Measurements from ENCODE around the gene PRKAG3.
A peak's percentile ranks its signal among the peaks of the same experiment; 100 is the strongest.
"Not testable (repeated sequence)": the region's sequence is repeated elsewhere in the genome, so short reads cannot be mapped to it uniquely, and the experiment has no call there.

The PRKAG3 gene

DNA sequence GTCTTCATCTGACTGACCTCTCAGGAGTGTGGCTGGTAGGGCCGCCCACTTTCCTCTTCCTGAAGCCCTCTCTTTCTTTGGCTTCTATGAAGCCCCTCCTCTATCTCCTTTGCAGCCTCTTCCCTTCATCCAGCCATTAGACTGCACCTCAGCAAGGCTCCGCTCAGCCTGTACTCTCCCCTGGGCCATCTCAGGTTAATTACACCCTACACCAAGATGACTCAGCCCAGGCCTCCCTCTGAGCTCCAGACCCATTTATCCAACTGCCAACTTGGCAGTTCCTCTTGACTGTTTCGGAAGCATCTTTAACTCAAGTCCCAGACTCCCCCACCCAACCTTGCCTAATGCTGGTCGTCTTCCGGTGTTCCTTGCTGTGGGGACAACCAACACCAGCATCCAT, 22.2 kb upstream of the PRKAG3 start:
- TF ChIP-seq, protein P1, sequence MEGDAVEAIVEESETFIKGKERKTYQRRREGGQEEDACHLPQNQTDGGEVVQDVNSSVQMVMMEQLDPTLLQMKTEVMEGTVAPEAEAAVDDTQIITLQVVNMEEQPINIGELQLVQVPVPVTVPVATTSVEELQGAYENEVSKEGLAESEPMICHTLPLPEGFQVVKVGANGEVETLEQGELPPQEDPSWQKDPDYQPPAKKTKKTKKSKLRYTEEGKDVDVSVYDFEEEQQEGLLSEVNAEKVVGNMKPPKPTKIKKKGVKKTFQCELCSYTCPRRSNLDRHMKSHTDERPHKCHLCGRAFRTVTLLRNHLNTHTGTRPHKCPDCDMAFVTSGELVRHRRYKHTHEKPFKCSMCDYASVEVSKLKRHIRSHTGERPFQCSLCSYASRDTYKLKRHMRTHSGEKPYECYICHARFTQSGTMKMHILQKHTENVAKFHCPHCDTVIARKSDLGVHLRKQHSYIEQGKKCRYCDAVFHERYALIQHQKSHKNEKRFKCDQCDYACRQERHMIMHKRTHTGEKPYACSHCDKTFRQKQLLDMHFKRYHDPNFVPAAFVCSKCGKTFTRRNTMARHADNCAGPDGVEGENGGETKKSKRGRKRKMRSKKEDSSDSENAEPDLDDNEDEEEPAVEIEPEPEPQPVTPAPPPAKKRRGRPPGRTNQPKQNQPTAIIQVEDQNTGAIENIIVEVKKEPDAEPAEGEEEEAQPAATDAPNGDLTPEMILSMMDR (IDR thresholded peaks at IDR 0.05; ENCODE audit: low read depth, low read length, missing control alignments), result no peak
- H3K4me3 ChIP-seq (ENCODE audit: low read depth, low read length), result no peak overlapping the region
- DNase-seq (ENCODE audit: low read depth), result no peak

DNA sequence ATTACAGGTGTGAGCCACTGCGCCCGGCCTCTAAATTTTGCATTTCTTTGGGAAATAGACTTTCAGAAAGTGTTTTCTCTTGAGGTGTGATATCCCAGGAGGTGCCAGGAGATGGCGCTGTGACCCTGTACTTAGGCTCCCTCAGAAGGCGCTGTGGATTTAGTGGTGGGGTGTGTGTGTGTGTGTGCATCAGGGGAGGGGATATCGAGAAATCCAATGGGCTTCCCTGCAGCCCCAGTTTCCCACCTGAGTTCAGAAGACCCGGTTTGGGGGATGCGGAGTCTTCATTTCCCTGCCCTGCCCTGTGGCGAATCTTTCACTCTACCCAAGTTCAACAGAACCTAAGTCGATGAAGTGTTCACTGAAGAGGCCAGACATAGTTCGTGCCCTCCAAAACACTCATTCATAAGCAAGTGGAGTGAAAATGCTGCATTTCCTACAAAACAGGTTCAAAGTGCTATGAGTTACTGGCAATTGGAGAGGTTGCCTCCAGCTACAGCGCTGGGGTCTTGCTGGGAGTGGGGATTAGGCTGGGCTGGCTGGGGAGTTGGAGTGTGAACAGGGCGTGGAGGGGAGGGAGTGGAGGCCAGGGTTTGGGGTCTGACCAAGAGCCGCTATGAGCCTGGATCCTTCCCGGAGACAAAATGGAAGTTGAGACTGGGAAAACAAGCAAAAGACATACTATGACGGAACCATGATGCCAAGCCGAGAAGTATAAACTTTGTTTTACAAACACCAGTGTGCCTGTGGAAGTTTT, 21.5 kb upstream of the PRKAG3 start:
- peak; percentile 25 for DNase-seq (ENCODE audit: low read depth)
- H3K4me3 ChIP-seq (ENCODE audit: low read depth, low read length), result no peak overlapping the region
- TF ChIP-seq, protein P1 (IDR thresholded peaks at IDR 0.05; ENCODE audit: low read depth, low read length, missing control alignments), result peak; percentile 84

DNA sequence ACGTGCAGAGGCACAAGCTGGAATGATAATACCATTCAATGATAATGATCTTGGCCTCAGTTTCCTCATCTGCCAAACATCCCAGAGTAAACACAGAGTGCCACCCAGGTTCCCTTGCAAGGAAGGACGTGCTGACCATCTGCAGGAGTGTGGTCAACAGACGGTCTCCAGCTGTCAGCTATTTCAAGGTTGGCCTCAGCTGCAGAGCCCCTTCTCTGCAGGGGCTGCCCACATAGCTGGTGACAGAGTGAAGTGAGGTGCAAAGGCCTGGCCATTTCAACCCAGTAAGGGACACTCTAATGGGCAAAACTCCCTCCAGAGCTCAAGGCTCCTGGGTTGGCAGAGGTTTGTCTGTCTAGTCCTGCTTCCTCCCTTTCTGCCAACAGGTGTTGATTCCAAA, 19.7 kb upstream of the PRKAG3 start:
- TF ChIP-seq, protein P1 (IDR thresholded peaks at IDR 0.05; ENCODE audit: low read depth, low read length, missing control alignments), result no peak
- no peak overlapping the region for H3K4me3 ChIP-seq (ENCODE audit: low read depth, low read length)
- no peak for DNase-seq (ENCODE audit: low read depth)

DNA sequence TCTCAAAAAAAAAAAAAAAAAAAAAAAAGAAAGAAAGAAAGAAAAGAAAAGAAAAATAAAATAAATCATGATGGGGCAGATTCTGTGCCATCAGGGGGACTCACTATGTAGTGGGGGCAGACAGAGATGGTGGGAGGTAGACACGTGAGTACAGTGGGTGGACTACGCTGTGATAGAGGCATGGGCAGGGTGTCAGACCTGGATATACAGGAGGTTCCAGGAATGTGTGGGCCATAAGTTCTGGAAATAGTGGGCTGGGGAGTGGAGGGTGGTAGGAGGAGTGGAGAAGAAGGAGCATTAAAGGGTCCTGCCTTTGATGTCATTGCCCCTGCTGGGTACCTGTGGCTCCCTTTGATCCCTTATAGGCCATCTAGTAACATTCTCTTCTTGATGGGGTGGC, 19.2 kb upstream of the PRKAG3 start:
- no peak overlapping the region for H3K4me3 ChIP-seq (ENCODE audit: low read depth, low read length)
- TF ChIP-seq, protein P1 (IDR thresholded peaks at IDR 0.05; ENCODE audit: low read depth, low read length, missing control alignments), result no peak
- no peak for DNase-seq (ENCODE audit: low read depth)

DNA sequence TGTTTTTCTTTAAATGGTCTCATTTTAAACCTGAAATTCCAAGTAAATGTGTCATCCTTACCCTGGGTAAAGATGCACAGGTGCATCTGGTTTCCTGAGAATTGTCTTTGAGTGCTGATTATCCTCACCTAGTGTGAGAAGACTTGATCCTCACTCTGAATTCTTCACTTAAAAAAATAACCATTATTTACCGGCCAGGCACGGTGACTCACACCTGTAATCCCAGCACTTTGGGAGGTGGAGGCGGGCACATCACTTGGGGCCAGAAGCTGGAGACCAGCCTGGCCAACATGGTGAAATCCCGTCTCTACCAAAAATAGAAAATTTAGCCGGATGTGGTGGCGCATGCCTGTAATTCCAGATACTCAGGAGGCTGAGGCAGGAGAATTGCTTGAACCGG, 18.1 kb upstream of the PRKAG3 start:
- no peak overlapping the region for H3K4me3 ChIP-seq (ENCODE audit: low read depth, low read length)
- no peak for DNase-seq (ENCODE audit: low read depth)
- TF ChIP-seq, protein P1 (IDR thresholded peaks at IDR 0.05; ENCODE audit: low read depth, low read length, missing control alignments), result no peak

DNA sequence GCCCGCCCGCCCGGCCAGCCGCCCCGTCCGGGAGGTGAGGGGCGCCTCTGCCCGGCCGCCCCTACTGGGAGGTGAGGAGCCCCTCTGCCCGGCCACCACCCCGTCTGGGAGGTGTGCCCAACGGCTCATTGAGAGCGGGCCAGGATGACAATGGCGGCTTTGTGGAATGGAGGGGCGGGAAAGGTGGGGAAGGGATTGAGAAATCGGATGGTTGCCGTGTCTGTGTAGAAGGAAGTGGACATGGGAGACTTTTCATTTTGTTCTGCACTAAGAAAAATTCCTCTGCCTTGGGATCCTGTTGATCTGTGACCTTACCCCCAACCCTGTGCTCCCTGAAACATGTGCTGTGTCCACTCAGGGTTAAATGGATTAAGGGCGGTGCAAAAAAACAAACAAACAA, 15.4 kb upstream of the PRKAG3 start:
- H3K4me3 ChIP-seq (ENCODE audit: low read depth, low read length); DNase-seq (ENCODE audit: low read depth): not testable (repeated sequence)

DNA sequence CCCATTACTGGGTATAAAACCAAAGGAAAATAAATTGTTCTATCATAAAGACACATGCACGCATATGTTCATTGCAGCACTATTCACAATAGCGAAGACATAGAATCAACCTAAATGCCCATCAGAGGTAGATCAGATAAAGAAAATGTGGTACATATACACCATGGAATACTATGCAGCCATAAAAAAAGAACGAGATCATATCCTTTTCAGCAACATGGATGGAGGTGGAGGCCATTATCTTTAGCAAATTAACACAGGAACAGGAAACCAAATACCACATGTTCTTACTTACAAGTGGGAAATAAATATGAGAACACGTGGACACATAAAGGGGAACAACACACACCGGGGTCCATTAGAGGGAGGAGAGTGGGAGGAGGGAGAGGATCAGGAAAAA, 12.7 kb upstream of the PRKAG3 start:
- not testable (repeated sequence) for DNase-seq (ENCODE audit: low read depth); H3K4me3 ChIP-seq (ENCODE audit: low read depth, low read length)

DNA sequence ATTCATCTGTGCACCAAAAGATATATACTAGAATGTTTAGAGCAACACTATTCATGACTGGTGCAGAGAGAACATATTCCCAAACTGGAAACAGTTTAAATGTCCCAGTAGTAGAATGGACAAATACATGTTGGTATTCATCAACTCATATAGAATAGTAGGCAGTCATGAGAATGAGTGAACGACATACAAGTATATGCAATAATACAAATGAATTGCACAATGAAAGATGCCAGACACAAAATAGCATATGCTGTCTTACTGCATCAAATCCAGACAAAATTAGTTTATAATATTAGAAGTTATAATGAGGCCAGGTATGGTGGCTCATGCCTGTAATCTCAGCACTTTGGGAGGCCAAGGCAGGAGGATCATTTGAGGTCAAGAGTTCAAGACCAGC, 8.3 kb upstream of the PRKAG3 start:
- TF ChIP-seq, protein P1 (IDR thresholded peaks at IDR 0.05; ENCODE audit: low read depth, low read length, missing control alignments), result no peak
- no peak overlapping the region for H3K4me3 ChIP-seq (ENCODE audit: low read depth, low read length)
- no peak for DNase-seq (ENCODE audit: low read depth)
